ENCODE measurements around the gene TIAM1.
A peak's percentile ranks its signal among the peaks of the same experiment; 100 is the strongest.

Gene TIAM1

DNA sequence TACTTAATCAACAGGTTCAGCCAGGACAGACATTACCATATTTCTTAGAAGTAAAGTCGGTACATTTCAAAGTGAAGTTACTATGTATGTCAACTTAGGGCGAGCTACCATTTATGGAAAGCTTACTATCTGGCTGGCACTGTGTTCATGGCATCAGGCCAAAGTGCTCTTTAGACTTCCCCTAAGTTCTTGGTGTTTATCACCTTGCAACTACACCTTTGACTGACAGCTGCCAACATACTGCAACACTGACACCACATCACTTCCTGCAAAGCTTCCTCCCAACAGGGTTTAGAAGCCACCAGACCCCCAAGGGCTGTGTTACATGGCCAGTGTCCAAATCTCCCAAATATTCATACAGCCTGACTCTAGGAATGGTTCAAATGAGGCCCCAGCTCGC, 61.0 kb downstream of the TIAM1 start:
- DNase-seq = no peak

DNA sequence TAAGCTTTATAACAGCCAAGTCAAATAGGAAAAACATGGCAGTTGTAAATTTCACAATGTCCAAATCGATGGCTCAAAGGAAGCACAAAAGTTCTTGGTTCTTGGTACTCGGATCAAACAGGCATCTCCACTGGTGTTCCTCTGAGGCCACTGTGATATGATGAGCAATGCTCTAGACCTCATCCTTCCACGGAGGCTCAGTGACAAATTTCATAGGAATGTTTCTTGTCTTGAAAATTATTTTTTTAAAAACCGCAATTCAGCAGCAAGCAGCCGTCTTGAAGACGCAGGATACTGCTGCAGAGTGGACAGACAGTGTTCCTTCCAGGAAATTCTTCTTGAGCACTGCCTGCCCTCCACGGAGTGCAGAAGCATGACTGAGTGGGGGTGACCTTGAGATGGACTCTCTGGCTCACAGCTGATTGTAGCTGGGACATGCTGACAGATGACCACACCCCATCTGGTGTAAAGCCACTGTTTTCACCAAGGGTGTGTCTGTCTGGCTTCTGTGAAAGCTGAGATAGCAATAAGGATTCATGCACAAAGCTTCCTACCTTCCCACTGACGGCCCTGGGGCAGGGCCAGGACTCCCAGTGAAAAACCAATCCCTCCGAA, 61.9 kb downstream of the TIAM1 start:
- no peak for DNase-seq

DNA sequence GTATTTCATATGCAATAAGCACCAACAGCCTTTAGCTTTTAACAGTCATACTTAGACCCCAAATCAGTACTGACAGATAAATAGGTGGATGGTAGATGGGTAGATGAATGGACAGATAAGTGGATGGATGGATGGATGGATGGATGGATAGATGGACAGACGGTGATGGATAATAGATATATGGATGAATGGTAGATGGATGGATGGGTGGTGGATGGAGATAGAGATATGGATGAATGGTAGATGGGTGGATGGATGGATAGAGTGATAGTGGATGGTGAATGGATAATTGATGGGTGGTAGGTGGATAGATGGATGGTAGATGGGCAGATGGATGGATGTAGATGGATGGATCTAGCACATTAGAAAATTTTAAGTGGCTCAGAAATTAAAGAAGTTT, 62.5 kb downstream of the TIAM1 start:
- no peak for DNase-seq

DNA sequence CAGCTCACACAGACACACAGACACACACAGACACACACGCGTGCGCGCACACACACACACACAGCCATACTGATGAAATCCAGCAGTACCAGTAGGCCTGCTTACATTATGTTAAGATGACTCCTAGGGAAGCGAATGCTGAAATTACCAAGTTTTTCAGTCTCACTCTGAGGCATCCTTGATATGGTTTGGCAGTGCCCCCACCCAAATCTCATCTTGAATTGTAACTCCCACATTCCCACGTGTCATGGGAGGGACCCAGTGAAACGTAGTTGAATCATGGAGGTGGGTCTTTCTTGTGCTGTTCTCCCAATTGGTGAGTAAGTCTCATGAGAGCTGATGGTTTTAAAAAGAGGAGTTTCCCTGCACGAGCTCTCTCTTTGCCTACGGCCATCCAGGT, 64.1 kb downstream of the TIAM1 start:
- DNase-seq = no peak

DNA sequence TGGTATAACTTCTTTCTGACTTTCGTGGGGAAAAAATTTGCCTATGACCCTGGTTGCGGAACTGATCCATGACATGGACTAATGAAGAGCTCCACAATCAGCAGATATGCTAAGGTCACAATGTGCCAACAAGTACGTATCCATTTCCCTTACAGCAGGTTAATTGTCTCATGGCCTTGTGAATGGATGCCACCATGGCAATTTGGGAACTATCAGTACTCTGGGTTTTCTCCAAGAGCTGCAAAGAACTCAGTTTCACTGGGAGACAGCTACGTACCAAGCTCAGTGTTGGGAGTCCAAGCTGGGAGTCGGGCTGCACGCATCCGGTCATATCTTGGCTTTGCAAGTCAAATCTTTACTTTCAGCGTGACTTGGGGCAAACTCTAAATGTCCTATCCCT, 64.8 kb downstream of the TIAM1 start:
- DNase-seq = no peak

DNA sequence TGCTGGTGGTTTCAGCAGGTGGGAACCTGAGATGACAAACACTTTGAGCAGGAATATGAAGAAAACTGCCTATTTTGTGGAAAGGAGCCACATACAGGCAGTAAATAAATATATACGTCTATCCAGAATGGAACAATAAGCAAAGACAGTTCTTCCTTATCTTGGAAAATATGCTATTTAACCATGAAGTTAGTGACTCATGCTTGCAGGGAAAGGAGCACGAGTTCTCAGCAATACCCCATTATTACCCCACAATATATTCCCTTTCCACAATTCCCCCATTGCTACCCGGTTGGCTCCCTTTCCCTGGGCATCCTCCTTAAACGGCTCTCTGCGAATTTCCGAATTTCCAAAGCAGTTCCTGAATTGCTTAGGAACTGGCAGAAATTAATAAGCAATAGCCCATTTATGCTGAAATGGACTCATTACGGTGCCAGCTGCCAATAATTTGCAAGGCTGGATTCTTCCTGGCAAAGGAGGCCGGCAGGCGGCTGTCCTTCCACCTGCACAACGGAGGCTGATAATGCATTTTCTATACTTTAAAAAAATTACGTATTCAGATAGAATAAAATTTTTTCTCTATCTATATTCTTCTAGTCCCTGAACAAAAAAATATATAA, 65.4 kb downstream of the TIAM1 start:
- no peak for DNase-seq

DNA sequence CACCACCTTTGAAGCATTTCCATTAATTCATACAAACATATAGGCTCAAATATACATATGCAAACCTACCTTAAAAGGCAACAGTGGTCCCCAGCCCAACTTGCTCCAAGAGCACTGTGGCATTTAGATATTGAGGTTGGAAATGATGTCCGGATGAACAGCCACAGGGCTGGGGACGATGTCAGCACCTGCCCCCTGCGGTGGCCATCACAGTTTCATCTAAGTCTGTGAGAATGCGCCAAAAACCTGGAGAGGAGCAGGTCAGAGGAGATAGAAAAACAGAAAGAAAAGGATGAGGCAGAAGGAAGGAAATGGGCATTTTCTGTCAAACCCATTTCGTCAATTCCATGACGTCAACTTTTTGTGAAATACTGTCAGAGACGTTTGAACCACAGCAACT, 67.4 kb downstream of the TIAM1 start:
- DNase-seq = no peak

DNA sequence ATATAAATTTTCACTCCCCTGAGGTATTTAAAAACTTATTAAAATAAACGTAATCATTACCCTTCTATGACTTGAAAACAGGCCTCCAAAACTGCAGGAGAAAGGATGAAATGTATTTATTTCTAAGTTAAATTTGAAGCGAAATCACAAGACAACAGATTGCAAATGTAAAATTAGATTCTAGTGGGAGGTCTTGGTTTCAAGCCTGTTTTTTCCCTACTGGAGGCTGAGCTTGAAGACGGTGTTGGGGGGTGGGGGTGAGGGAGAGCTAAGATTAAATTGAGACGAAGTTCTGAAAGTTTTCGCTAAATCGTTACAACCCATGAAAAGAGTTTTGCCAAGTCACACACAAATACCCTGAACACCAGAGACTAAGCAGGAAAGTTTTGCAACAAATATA, 68.2 kb downstream of the TIAM1 start:
- DNase-seq = no peak

DNA sequence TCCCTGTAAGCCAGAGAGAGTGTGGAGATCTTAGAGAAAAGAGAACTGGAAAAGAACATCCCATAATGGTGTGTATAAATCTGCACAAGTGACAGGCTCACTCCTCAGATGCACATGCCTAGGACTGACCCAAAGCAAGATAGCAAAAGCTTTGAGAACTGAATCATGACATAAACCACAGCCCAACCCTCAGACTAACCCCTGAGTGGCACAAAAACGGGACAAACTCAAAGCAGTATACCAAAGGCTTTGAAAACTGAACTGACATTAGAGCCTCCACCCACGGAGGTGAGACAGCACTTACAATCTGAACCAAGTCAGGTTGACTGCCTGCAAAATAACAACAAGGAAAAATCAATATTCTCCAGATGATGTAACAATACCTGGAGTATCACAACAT, 70.8 kb downstream of the TIAM1 start:
- DNase-seq = no peak

DNA sequence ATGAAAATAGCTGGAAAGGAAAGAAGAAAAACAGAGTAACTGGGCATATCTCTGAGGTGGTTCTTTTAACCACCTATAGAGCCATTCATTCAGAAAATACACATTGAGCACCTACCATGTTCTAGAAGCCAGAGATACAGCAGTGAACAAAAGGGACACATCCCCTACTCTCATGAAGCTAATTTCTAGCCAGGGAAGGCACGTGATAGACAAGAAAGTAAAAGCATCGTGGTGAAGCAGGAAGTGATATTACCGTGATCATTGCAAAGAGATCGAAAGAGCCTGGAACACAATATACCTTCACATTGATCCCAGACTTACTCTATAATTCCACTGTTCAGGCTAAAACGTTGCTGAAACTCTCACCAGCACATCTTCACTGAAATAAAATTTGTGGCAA, 76.0 kb downstream of the TIAM1 start:
- DNase-seq = no peak

DNA sequence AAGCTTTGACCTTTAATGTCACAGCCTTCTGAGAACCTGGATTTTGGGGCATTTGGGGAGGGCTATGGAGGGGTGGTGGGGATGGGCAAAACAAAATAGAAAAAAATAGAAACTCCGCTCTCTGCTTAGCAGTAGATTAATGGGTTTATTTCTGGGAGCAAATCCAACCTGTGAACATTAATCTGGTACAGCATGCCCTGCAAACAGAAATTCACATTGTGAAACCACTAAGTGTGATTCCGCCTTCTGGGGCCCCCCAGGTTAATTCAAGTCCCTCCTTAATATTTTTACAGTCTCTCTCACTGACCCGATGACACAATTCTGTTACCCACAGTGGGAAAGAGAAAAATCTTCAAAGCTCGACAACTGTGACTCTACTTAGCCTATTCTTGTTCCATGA, 76.4 kb downstream of the TIAM1 start:
- DNase-seq = no peak

DNA sequence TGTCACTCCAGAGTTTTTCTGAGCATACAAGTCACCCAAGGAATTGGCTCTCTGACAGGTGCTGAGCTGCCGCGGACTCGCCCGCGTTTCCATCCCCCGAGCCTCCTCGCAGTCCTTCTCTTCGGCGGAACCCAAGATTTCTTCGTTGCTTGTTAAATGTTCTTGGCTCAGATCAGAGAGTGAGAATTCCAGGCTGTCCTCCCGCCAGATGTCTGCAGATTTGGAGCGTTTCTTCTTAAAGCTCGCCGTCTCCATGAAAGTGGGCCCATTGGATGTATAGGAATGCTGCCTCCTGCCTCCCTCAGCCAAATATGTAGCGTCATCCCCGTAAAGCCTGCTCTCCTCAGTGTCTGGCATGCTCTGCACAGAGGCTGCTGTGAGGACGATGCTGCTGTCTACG, 77.8 kb downstream of the TIAM1 start:
- no peak for DNase-seq

DNA sequence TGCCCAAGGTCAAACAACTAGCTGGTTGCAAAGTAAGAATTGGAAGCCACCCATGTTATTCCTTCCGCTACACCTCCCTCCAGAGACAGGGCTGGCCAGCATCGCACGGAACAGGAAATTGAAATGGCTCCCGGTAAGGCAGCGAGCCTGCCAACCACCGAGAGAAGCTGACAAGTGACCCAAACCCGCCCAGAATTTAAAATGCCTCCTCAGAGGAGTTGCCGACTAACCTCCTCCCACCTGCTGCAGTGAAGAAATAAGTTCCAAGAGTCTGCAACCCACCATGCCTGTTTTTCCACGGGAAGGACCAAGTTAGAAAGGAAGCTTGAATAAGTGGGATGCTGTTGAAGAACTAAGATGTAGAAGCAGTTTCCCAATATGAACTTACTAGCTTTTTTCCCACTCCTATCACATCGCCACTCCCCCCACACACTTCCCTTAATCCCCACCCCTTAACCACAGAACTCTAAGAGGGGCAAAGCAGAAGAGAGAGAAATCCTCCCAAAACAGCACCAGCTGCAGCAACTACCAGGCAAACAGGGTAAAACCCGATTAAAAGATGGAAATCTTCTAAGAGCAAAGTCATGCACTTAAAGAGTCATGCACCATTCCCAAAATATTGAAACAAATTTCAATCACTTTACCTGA, 78.6 kb downstream of the TIAM1 start:
- no peak for DNase-seq

DNA sequence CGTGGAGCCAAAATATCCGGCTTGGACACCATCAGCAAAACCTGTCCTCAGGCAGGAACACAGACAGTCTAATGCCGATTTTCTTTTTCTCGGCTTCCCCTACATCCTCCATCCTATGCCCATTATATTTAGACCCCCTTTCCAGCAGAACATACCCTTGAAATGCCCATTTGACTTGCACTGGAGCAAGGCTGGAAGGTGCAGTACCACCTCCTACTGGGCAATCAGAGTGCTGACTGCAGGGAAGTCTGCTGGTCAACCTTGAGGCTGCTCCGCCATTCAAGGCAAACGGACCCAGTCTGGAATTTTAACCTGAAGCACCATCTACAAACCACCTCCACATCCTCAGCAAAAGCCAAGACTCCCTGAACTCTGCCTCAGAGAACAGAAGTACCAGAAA, 79.5 kb downstream of the TIAM1 start:
- no peak for DNase-seq

DNA sequence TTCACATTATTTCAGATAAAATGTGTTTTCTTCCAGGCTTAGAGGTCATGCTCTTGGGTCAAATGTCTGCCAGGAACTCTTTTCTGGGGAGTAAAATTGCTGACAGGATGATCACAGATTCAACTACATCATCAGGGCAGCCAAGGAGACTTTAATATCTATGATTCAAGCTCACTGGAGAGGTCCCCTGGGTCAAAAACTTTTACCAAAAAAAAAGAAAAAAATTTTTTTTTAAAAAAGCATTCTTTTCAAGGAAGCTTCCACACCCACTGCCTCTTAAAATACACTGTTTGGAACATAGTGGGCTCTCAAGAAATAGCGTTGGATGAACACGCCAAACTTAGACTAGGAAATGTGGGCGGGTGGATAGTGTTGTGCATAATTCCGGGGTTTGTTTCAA, 81.3 kb downstream of the TIAM1 start:
- no peak for DNase-seq

DNA sequence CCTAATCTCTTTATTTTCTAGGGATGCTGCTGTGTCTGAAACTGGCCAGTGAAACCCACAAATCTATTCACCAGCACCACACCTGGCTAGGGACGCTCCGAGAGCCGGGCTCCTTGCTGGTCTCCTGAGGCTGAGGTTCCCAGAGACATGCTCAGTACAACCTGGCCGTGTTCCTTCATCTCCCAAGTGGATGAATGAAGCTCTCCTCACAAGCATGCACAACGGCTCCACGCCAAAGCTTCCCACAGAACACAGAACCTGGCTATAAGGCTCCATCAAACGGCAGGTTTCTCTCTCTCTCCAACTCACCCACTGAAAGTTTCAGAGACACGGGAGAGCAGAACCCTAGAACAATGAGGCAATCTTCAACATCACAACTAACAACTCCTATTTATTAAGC, 82.3 kb downstream of the TIAM1 start:
- DNase-seq = no peak

DNA sequence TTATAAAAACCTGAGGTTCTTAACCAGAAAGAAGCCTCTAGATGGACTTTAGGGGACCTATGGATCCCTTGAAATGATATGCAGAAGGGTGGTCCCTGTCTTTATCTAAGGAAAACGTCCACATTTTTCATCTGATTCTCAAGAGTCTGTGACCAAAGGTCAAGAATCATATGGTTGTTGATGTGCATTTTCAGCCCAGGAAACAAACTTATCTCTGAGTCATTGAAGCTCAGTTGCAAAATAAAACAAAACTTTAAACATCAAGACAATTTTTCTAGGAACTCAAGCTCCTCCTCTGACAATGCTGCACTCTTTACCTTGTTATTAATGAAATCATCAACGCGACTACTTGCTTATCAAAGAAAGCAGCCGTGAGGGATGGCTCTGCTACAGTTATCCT, 83.3 kb downstream of the TIAM1 start:
- DNase-seq = no peak

DNA sequence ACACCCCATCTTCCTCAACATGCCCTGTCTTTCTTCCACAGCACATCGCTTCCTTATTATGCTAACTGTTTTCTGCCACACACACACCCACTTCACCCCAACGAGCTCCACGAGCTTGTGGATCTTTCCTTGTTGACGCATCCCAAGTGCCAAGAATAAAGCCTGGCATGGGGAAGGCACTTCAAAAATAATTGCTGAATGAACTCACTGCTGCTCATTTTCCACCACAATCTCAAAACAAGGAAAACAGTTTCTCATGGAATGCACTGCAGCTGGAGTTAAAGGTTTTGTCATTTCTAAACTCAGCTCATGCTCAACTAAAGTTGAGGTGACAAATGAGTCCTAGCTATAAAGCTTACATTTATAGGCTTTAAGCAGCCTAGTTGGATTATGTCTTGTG, 86.0 kb downstream of the TIAM1 start:
- no peak for DNase-seq

DNA sequence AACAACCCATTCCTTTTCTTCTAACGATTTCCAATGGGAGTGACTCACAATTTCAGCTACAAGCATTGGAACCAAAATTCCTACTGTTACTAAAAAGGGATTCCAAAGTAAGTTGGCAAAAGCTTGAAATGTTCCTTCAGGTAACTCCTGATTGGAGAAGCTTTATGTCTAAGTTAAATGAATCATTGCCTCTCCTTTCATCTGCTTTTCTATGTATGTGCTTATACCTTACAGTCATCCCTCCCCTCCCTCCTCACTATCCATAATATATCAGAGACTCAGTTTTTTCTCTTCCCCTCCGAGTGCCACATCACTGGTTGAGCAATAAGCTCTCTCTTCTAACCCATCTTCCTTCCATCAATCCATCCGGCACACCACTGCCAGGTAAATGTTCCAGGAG, 86.8 kb downstream of the TIAM1 start:
- no peak for DNase-seq

DNA sequence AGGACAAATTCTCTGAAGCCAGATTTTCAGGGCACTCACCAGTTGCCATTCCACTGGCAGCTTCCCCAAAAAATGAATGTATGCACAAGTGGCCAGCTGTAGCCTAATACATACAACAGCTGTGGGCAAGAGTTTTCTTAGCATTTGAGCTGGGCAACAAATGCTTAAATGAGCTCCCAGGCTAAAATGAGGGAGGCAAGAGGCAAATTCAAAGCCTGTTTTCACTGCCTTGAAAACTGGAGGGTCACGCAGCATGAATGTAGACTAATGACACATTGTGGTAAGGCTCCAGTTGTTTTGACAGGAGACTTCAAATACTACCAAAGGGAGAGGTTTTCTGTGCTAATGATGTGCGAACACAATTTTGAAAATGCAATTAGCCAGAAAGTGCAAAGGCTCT, 88.2 kb downstream of the TIAM1 start:
- peak; percentile 26 for DNase-seq

DNA sequence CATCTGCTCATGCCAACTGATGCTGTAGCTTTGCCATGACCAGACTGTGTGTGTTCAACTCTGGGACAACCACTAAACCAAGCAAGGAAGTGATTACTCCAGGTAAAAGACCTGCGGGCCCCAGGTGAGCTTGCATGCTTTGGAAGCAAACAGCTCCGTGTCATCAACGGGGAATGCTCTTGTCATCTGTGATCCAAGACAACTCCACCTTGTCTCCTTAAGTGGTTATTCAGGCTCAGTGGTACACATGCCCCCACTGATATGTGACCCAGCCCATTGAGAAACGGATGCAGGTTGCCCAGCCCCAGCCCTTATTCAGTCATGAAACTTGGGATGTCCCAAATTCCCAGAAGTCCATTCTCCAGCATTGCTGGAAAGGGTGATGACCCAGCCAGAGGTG, 89.0 kb downstream of the TIAM1 start:
- DNase-seq = no peak

DNA sequence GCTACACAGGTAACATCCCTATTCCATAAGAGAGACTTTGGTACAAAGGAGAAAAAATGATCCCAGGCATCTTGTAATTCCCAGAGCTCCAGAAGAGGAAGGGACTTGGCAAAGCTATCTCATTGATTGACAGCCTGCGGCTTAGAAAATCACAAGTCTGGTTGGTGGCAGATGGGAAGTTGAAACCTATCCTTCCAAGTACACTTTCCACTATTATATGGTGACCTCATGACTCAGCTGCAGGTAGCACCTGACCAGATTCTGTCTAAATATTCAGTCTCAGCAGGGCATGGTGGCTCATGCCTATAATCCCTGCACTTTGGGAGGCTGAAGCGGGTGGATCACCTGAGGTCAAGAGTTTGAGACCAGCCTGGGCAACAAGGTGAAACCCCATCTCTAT, 89.9 kb downstream of the TIAM1 start:
- no peak for DNase-seq

DNA sequence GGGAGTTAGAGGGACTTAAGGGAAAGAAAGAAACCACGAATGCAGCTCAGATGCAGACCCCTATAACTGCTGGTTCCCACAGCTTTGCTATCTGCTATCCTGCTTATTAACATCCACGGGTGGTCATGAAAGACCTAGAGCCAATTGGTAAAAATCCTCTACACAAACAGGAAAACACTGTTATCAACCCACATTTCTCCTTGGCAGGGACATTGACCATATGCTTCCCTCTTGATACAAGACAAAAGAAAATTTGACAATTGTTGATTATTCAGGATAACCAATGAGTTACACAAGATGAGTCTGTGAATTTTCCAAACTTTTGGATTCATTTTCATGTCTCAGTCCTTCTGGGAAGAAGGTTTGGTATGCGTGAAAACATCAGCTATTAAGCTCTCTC, 90.4 kb downstream of the TIAM1 start:
- DNase-seq = no peak

DNA sequence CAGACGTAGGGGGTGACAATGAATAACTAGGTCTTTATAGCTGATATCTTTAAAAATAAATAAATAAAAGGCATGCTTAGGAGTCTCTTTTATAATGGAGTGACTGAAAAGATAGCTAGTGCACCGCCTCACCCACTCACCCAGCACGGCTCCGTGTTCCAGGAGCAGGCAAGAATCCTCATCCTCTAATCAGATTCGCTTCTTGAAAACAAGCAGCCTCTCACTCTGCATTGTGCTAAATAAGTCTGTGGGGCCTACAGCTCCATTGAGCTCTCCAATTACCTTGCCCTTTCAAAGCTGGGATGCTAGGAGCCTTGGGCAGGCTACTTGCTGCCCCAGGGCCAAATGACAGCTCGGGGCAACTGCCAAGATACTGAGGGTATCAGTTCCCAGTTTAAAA, 91.5 kb downstream of the TIAM1 start:
- peak; percentile 32 for DNase-seq

DNA sequence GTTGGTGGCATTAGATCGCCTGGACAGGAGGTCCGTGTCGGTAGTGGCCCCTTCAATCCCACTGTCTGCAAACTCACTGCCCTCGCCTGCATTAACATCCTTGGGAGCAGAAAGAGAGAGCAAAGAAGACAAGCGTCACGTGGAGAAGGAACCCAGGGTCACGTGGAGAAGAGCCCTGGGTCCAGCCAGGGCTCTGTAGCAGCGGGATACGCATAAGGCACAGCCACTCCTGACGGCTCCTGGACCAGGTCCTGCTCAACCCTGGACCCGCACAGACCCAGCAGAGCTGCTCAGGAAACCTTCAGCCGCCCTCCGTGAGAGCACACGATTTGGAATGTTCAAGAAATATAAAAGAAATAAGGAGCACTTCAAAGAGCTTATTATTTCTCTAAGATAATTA, 92.0 kb downstream of the TIAM1 start:
- no peak for DNase-seq

Measured in retina (tissue), 1 donor.